Measurements from ENCODE around the gene RFX4. TPM values are rescaled to one million over a fixed set of nuclear protein-coding genes. Genes with fewer than 3 reads are reported as not detected.

The RFX4 gene
- total RNA-seq, 2 experiments from 2014 or later, result not detected

DNA sequence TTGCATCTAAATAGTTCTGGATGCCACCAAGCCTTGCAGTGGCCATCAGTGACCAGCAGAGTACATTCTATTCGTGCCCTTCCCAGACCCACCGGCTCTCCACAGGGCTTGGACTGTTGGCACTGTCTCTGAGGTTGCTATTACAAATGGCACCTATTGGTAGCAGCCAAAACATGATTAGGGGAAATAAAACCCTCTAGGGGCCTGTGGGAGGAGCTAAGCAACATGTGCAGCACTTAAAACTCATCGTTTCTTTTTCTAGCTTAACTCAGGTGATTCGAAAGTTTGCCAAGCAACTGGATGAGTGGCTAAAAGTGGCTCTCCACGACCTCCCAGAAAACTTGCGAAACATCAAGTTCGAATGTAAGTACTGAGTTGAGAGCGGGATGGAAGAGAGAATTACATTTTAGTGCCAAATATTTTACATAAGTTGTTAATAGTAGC, 126.3 kb downstream of the RFX4 start:
- no peaks in the 10 kb centered on the region for H3K36me3 ChIP-seq (ENCODE audit: insufficient read depth, low read length)
- intact Hi-C loops (cut with micrococcal nuclease; ENCODE audit: unreplicated experiment), result no loop called here
- H3K4me1 ChIP-seq (ENCODE audit: insufficient read depth, low read length, poor library complexity, severe bottlenecking), result no peaks in the 10 kb centered on the region
- no peak for DNase-seq (ENCODE audit: low spot score)
- no peaks in the 10 kb centered on the region for H3K79me2 ChIP-seq (ENCODE audit: insufficient read depth, low read depth, low read length)
- POLR2A ChIA-PET, result interaction anchor here (1.3 kb wide), 1 partner anchor 20 kb away, joined by 3 read pairs; no protein-coding TSS in a partner anchor
- H3K9me3 ChIP-seq (ENCODE audit: low read length), result no peaks in the 10 kb centered on the region
- H3K9me2 ChIP-seq (ENCODE audit: insufficient read depth, low read length), result no peaks in the 10 kb centered on the region
- CTCF ChIA-PET (ENCODE audit: unreplicated experiment), result no interaction called here
- H3K4me3 ChIP-seq (ENCODE audit: low read depth, low read length, poor library complexity, severe bottlenecking), result no peak overlapping the region
- H3K27ac ChIP-seq (ENCODE audit: low read depth, low read length, poor library complexity, severe bottlenecking), result no peak overlapping the region
- H4K20me1 ChIP-seq (ENCODE audit: insufficient read depth, low read length), result no peaks in the 10 kb centered on the region
- no peak overlapping the region for H3K4me2 ChIP-seq (ENCODE audit: low read length)
- no peak overlapping the region for H2AFZ ChIP-seq (ENCODE audit: low read length)
- no TSS peak for BruUV-seq (replicated peaks)
- TF ChIP-seq EZH2phosphoT487 (IDR thresholded peaks at IDR 0.05; ENCODE audit: borderline replicate concordance, low read depth, low read length), result no peak
- TF ChIP-seq, protein P1, sequence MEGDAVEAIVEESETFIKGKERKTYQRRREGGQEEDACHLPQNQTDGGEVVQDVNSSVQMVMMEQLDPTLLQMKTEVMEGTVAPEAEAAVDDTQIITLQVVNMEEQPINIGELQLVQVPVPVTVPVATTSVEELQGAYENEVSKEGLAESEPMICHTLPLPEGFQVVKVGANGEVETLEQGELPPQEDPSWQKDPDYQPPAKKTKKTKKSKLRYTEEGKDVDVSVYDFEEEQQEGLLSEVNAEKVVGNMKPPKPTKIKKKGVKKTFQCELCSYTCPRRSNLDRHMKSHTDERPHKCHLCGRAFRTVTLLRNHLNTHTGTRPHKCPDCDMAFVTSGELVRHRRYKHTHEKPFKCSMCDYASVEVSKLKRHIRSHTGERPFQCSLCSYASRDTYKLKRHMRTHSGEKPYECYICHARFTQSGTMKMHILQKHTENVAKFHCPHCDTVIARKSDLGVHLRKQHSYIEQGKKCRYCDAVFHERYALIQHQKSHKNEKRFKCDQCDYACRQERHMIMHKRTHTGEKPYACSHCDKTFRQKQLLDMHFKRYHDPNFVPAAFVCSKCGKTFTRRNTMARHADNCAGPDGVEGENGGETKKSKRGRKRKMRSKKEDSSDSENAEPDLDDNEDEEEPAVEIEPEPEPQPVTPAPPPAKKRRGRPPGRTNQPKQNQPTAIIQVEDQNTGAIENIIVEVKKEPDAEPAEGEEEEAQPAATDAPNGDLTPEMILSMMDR (conservative IDR thresholded peaks at IDR 0.05; ENCODE audit: low read length), result no peak

DNA sequence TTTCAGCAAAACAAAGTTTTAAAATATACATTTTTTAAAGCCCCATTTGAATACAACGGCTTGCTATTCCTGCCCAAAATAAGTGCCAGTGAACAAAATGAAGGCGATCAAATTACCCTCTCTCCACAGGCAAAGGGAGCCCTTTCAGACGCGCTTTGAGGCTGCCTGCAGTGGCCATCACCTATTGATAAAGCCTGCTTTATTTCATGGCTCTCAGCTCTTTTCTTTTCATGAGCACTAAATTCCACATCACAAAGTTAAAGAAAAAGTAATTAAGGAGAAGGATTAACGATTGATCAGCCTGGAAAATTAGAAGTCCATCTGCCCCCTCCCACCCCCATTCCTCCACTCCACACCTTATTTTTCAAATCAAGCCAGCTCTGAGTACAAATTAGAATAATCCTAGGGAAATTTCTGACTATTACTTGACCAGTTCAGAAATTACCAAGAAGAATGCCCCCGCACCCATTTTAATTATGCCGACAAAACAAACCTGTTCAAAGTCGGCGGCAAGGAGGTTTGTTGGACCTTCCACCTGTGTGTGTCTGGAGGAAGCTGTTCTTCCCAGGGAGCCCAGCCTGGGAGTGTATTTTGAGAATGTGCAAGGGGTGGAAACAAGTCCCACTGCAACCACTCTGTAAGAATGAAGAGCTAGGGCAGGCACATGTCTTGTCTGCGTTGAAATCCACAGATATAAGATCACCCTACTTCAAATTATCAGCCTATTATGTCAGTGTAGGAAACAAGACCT, 127.5 kb downstream of the RFX4 start:
- no peaks in the 10 kb centered on the region for H3K9me3 ChIP-seq (ENCODE audit: low read length)
- H3K4me1 ChIP-seq (ENCODE audit: insufficient read depth, low read length, poor library complexity, severe bottlenecking), result no peaks in the 10 kb centered on the region
- no peak overlapping the region for H3K4me3 ChIP-seq (ENCODE audit: low read depth, low read length, poor library complexity, severe bottlenecking)
- H3K9me2 ChIP-seq (ENCODE audit: insufficient read depth, low read length), result no peaks in the 10 kb centered on the region
- no peak overlapping the region for H3K27ac ChIP-seq (ENCODE audit: low read depth, low read length, poor library complexity, severe bottlenecking)
- H3K79me2 ChIP-seq (ENCODE audit: insufficient read depth, low read depth, low read length), result no peaks in the 10 kb centered on the region
- DNase-seq (ENCODE audit: low spot score), result no peak
- CTCF ChIA-PET (ENCODE audit: unreplicated experiment), result no interaction called here
- no peak for TF ChIP-seq EZH2phosphoT487 (IDR thresholded peaks at IDR 0.05; ENCODE audit: borderline replicate concordance, low read depth, low read length)
- TF ChIP-seq, protein P1 (conservative IDR thresholded peaks at IDR 0.05; ENCODE audit: low read length), result no peak
- BruUV-seq (replicated peaks), result no TSS peak
- POLR2A ChIA-PET, result no interaction called here
- intact Hi-C loops (cut with micrococcal nuclease; ENCODE audit: unreplicated experiment), result no loop called here
- H2AFZ ChIP-seq (ENCODE audit: low read length), result no peak overlapping the region
- H3K4me2 ChIP-seq (ENCODE audit: low read length), result no peak overlapping the region
- no peaks in the 10 kb centered on the region for H3K36me3 ChIP-seq (ENCODE audit: insufficient read depth, low read length)
- H4K20me1 ChIP-seq (ENCODE audit: insufficient read depth, low read length), result no peaks in the 10 kb centered on the region

- BruUV-seq (replicated peaks), result no TSS peak
- ChIA-PET POLR2A (no interaction called here), CTCF (ENCODE audit: unreplicated experiment) (no interaction called here)
- Histone ChIP-seq H3K79me2 (ENCODE audit: insufficient read depth, low read depth, low read length) (no peaks in the 10 kb centered on the region), H3K27ac (ENCODE audit: low read depth, low read length, poor library complexity, severe bottlenecking) (no peak overlapping the region), H3K9me2 (ENCODE audit: insufficient read depth, low read length) (no peaks in the 10 kb centered on the region), H3K4me3 (ENCODE audit: low read depth, low read length, poor library complexity, severe bottlenecking) (no peak overlapping the region), H3K4me2 (ENCODE audit: low read length) (no peak overlapping the region), H3K36me3 (ENCODE audit: insufficient read depth, low read length) (no peaks in the 10 kb centered on the region), H2AFZ (ENCODE audit: low read length) (no peak overlapping the region), H4K20me1 (ENCODE audit: insufficient read depth, low read length) (no peaks in the 10 kb centered on the region), H3K4me1 (ENCODE audit: insufficient read depth, low read length, poor library complexity, severe bottlenecking) (no peaks in the 10 kb centered on the region), H3K9me3 (ENCODE audit: low read length) (no peaks in the 10 kb centered on the region)
- no peak for DNase-seq (ENCODE audit: low spot score)
- no peak for TF ChIP-seq EZH2phosphoT487 (IDR thresholded peaks at IDR 0.05; ENCODE audit: borderline replicate concordance, low read depth, low read length)
- TF ChIP-seq, protein P1 (conservative IDR thresholded peaks at IDR 0.05; ENCODE audit: low read length), result no peak
- intact Hi-C loops (cut with micrococcal nuclease; ENCODE audit: unreplicated experiment), result no loop called here
Measured at GRCh38 chr12:106711316-106711715, 128.5 kb downstream of the RFX4 start.
